Activated B cell treated with CpG ODN at 0.5 μM for 24 hours (primary cell): ENCODE results near the gene SMPD4. TPM values are rescaled to one million over a fixed set of nuclear protein-coding genes. Genes with fewer than 3 reads are reported as not detected.
"Not testable (repeated sequence)": the region's sequence is repeated elsewhere in the genome, so short reads cannot be mapped to it uniquely, and the experiment has no call there.

Experiments
- ATAC-seq: fragments of 200-7000 bp; cut with Tn5 transposase; one replicate; pipeline ENCODE4 v1.10.0; 2021; ENCODE audit warnings: low read depth, mild to moderate bottlenecking, moderate library complexity
- CTCF ChIA-PET: fragments of 350-600 bp; sonication (Branson Sonifier 250); formaldehyde crosslinking; loops from one replicate; lab custom pipeline; 2021; ENCODE audit warnings: antibody characterized with exemption; lab: Charles Lee
- POLR2A ChIA-PET: fragments of 350-600 bp; sonication (Branson Sonifier 250); formaldehyde crosslinking; loops from one replicate; lab custom pipeline; 2021; ENCODE audit warnings: antibody characterized with exemption; lab: Charles Lee
- DNase-seq: peaks from one replicate; pipeline ENCODE4 v3.0.0; 2022
- H3K27ac Mint-ChIP-seq: one replicate; pipeline ENCODE4 v1.8.0; 2020; ENCODE audit warnings: mixed read lengths
- H3K27me3 Mint-ChIP-seq: one replicate; pipeline ENCODE4 v1.8.0; 2021; ENCODE audit warnings: mixed read lengths
- H3K36me3 Mint-ChIP-seq: one replicate; pipeline ENCODE4 v1.8.0; 2021; ENCODE audit warnings: low read depth, mixed read lengths
- H3K4me1 Mint-ChIP-seq: one replicate; pipeline ENCODE4 v1.8.0; 2021; ENCODE audit warnings: mixed read lengths
- H3K4me3 Mint-ChIP-seq: one replicate; pipeline ENCODE4 v1.8.0; 2020; ENCODE audit warnings: mild to moderate bottlenecking, mixed read lengths
- H3K9me3 Mint-ChIP-seq: one replicate; pipeline ENCODE4 v1.8.0; 2020; ENCODE audit warnings: mixed read lengths
- CTCF ChIP-seq: fragments of 200-600 bp; IDR thresholded peaks from one replicate; pipeline ENCODE4 v1.8.0; 2022; ENCODE audit warnings: antibody characterized with exemption, mild to moderate bottlenecking
- intact Hi-C: fragments of 100-400 bp; cut with micrococcal nuclease; formaldehyde crosslinking; loops from one replicate; pipeline ENCODE4 v1.15.1; 2024
- total RNA-seq: library from RNA; stranded (reverse); gene quantifications from 2 replicates; pipeline ENCODE4 v1.2.3, GENCODE V29; 2022

The SMPD4 gene
- total RNA-seq, 1 donor from 2014 or later, result 66.8 TPM

- Mint-ChIP-seq H3K36me3 (peaks cover 44% of the 10 kb centered on the region), H3K4me3 (no peak overlapping the region), H3K27ac (no peak overlapping the region), H3K9me3 (no peaks in the 10 kb centered on the region), H3K4me1 (peaks cover 33% of the 10 kb centered on the region), H3K27me3 (no peaks in the 10 kb centered on the region)
- CTCF ChIA-PET, result no interaction called here
- intact Hi-C loops, result no loop called here
- POLR2A ChIA-PET, result no interaction called here
- ATAC-seq (no peak), DNase-seq (no peak)
- TF ChIP-seq CTCF, result no peak
Measured at GRCh38 chr2:130160131-130160530, 21.3 kb downstream of the SMPD4 start.

- H3K36me3 Mint-ChIP-seq, result peaks cover 46% of the 10 kb centered on the region
- not testable (repeated sequence) for ATAC-seq
Measured at GRCh38 chr2:130159376-130159775, 22.0 kb downstream of the SMPD4 start.

GRCh38 chr2:130158631-130159030 is 22.8 kb downstream of the SMPD4 start:
- H3K36me3 Mint-ChIP-seq, result peaks cover 44% of the 10 kb centered on the region
- ChIA-PET POLR2A (interaction anchor here (1.4 to 1.8 kb wide), 2 partner anchors 23 to 184 kb away, joined by 8 to 10 read pairs; partner anchors contain the start of genes IMP4 and SMPD4), CTCF (interaction anchor here (1.5 to 2.4 kb wide), 2 partner anchors 174 to 222 kb away, joined by 4 to 8 read pairs; no protein-coding TSS in a partner anchor)
- H3K27me3 Mint-ChIP-seq, result no peaks in the 10 kb centered on the region
- peak overlapping the region; percentile 90 for H3K27ac Mint-ChIP-seq
- DNase-seq (no peak), ATAC-seq (no peak)
- H3K4me3 Mint-ChIP-seq, result no peak overlapping the region
- intact Hi-C loops, result loop anchor here (1.0 to 10.0 kb wide), 7 partner anchors 13 to 1422 kb away; partner anchors contain the start of genes CCDC74B and SMPD4
- TF ChIP-seq CTCF, result no peak
- H3K9me3 Mint-ChIP-seq, result no peaks in the 10 kb centered on the region
- H3K4me1 Mint-ChIP-seq, result peaks cover 33% of the 10 kb centered on the region

More at GRCh38 chr2:130159376-130159775, 22.0 kb downstream of the SMPD4 start:
- H3K27me3 Mint-ChIP-seq, POLR2A ChIA-PET, H3K9me3 Mint-ChIP-seq, H3K4me3 Mint-ChIP-seq, H3K27ac Mint-ChIP-seq, DNase-seq: not testable (repeated sequence)
- H3K4me1 Mint-ChIP-seq, result peaks cover 33% of the 10 kb centered on the region
- intact Hi-C loops, result loop anchor here (2.0 to 10.0 kb wide), 3 partner anchors 132 to 1423 kb away; no protein-coding TSS in a partner anchor
- CTCF ChIA-PET, result interaction anchor here (2.4 kb wide), 1 partner anchor 223 kb away, joined by 8 read pairs; no protein-coding TSS in a partner anchor

GRCh38 chr2:130157825-130158514 is 23.4 kb downstream of the SMPD4 start:
- ChIA-PET POLR2A (interaction anchor here (1.4 to 1.8 kb wide), 2 partner anchors 24 to 184 kb away, joined by 8 to 10 read pairs; partner anchors contain the start of genes IMP4 and SMPD4), CTCF (interaction anchor here (1.5 to 2.4 kb wide), 2 partner anchors 175 to 222 kb away, joined by 4 to 8 read pairs; no protein-coding TSS in a partner anchor)
- peak overlapping the region; percentile 90 for H3K27ac Mint-ChIP-seq
- H3K9me3 Mint-ChIP-seq, H3K27me3 Mint-ChIP-seq: not testable (repeated sequence)
- intact Hi-C loops, result loop anchor here (1.0 to 10.0 kb wide), 7 partner anchors 13 to 1421 kb away; partner anchors contain the start of genes CCDC74B and SMPD4
- peaks cover 41% of the 10 kb centered on the region for H3K36me3 Mint-ChIP-seq
- H3K4me3 Mint-ChIP-seq, result peak overlapping the region; percentile 52
- H3K4me1 Mint-ChIP-seq, result peaks cover 33% of the 10 kb centered on the region
- DNase-seq, result peak; percentile 72
- peak; percentile 74 for ATAC-seq

- Mint-ChIP-seq H3K4me1 (peaks cover 33% of the 10 kb centered on the region), H3K27ac (peak overlapping the region; percentile 90), H3K4me3 (peak overlapping the region; percentile 52), H3K36me3 (peaks cover 38% of the 10 kb centered on the region)
- H3K27me3 Mint-ChIP-seq, H3K9me3 Mint-ChIP-seq: not testable (repeated sequence)
- peak; percentile 50 for DNase-seq
- ChIA-PET POLR2A (interaction anchor here (0.6 to 1.8 kb wide), 3 partner anchors 14 to 185 kb away, joined by 3 to 10 read pairs (median 8); partner anchors contain the start of genes IMP4 and SMPD4), CTCF (interaction anchor here (1.5 to 2.4 kb wide), 2 partner anchors 175 to 221 kb away, joined by 4 to 8 read pairs; no protein-coding TSS in a partner anchor)
- ATAC-seq, result peak; percentile 66
- intact Hi-C loops, result loop anchor here (5.0 to 10.0 kb wide), 2 partner anchors 130 to 637 kb away; no protein-coding TSS in a partner anchor
Measured at GRCh38 chr2:130157354-130157753, 24.0 kb downstream of the SMPD4 start.

GRCh38 chr2:130156624-130157004 is 24.8 kb downstream of the SMPD4 start:
- ChIA-PET POLR2A (no interaction called here), CTCF (interaction anchor here (1.1 to 1.5 kb wide), 3 partner anchors 175 to 186 kb away, joined by 3 to 4 read pairs (median 3); partner anchors contain the start of gene IMP4)
- ATAC-seq (no peak), DNase-seq (no peak)
- no peak for TF ChIP-seq CTCF
- peaks cover 33% of the 10 kb centered on the region for H3K4me1 Mint-ChIP-seq
- H3K36me3 Mint-ChIP-seq, result peaks cover 45% of the 10 kb centered on the region
- no peak overlapping the region for H3K4me3 Mint-ChIP-seq
- intact Hi-C loops, result loop anchor here (5.0 to 10.0 kb wide), 2 partner anchors 129 to 638 kb away; no protein-coding TSS in a partner anchor
- no peaks in the 10 kb centered on the region for H3K27me3 Mint-ChIP-seq
- peak overlapping the region; percentile 59 for H3K27ac Mint-ChIP-seq
- H3K9me3 Mint-ChIP-seq, result no peaks in the 10 kb centered on the region

- DNase-seq, H3K9me3 Mint-ChIP-seq, H3K4me3 Mint-ChIP-seq, H3K27me3 Mint-ChIP-seq, POLR2A ChIA-PET, ATAC-seq: not testable (repeated sequence)
- intact Hi-C loops, result loop anchor here (5.0 to 10.0 kb wide), 2 partner anchors 129 to 639 kb away; no protein-coding TSS in a partner anchor
- CTCF ChIA-PET, result interaction anchor here (1.1 to 1.5 kb wide), 3 partner anchors 175 to 186 kb away, joined by 3 to 4 read pairs (median 3); partner anchors contain the start of gene IMP4
- H3K36me3 Mint-ChIP-seq, result peaks cover 43% of the 10 kb centered on the region
- peak overlapping the region; percentile 59 for H3K27ac Mint-ChIP-seq
- peaks cover 33% of the 10 kb centered on the region for H3K4me1 Mint-ChIP-seq
Measured at GRCh38 chr2:130155956-130156623, 25.3 kb downstream of the SMPD4 start.
